A673 (cell line): ENCODE data around the gene CTSD.

ENCODE experiments used
- CTCF ChIP-seq: fragments of 300-800, 200-600 bp; sonication (generic); conservative IDR thresholded peaks from 2 replicates; pipeline ENCODE4 v1.5.1; 2017; ENCODE audit warnings: low read depth, mild to moderate bottlenecking, antibody characterized with exemption, low read length, moderate library complexity, mixed read lengths
- EZH2 ChIP-seq: fragments of 200-600 bp; sonication (generic); IDR thresholded peaks from 2 replicates; pipeline ENCODE4 v1.6.1; 2017; ENCODE audit warnings: borderline replicate concordance, low read depth, mild to moderate bottlenecking, mixed read lengths, antibody characterized with exemption, low read length; ENCODE audit not compliant: poor library complexity, severe bottlenecking

- TF ChIP-seq CTCF (no peak), EZH2 (no peak)
Observed at GRCh38 chr11:1812274-1812673, 48.5 kb upstream of the CTSD start.
